ENCODE measurements around the gene UBE4A.

Gene UBE4A

GRCh38 chr11:118321386-118322082 lies 37.9 kb upstream of the UBE4A start:
- no peak for FAIRE-seq
- TF ChIP-seq POLR2AphosphoS5 (IDR thresholded peaks at IDR 0.05; ENCODE audit: low read depth, low read length) (no peak), POLR2A (IDR thresholded peaks at IDR 0.05; ENCODE audit: low read depth, low read length) (no peak), TAF1 (IDR thresholded peaks at IDR 0.05; ENCODE audit: borderline replicate concordance, low read depth, low read length) (no peak)
- DNase-seq (ENCODE audit: insufficient read length): no peak

- no peak for DNase-seq (ENCODE audit: insufficient read length)
- no peak for FAIRE-seq
- TF ChIP-seq POLR2AphosphoS5 (IDR thresholded peaks at IDR 0.05; ENCODE audit: low read depth, low read length) (no peak), POLR2A (IDR thresholded peaks at IDR 0.05; ENCODE audit: low read depth, low read length) (no peak), TAF1 (IDR thresholded peaks at IDR 0.05; ENCODE audit: borderline replicate concordance, low read depth, low read length) (no peak)
Observed at GRCh38 chr11:118322721-118323120, 36.7 kb upstream of the UBE4A start.

- no peak for FAIRE-seq
- TF ChIP-seq TAF1 (IDR thresholded peaks at IDR 0.05; ENCODE audit: borderline replicate concordance, low read depth, low read length) (no peak), POLR2A (IDR thresholded peaks at IDR 0.05; ENCODE audit: low read depth, low read length) (no peak), POLR2AphosphoS5 (IDR thresholded peaks at IDR 0.05; ENCODE audit: low read depth, low read length) (no peak)
- DNase-seq (ENCODE audit: insufficient read length): no peak
Observed at GRCh38 chr11:118325283-118325682, 34.1 kb upstream of the UBE4A start.

GRCh38 chr11:118328745-118329144 lies 30.7 kb upstream of the UBE4A start:
- DNase-seq (ENCODE audit: insufficient read length) (no peak), FAIRE-seq (no peak)
- TF ChIP-seq POLR2A (IDR thresholded peaks at IDR 0.05; ENCODE audit: low read depth, low read length) (no peak), POLR2AphosphoS5 (IDR thresholded peaks at IDR 0.05; ENCODE audit: low read depth, low read length) (no peak), TAF1 (IDR thresholded peaks at IDR 0.05; ENCODE audit: borderline replicate concordance, low read depth, low read length) (no peak)

- FAIRE-seq: no peak
- no peak for DNase-seq (ENCODE audit: insufficient read length)
- TF ChIP-seq TAF1 (IDR thresholded peaks at IDR 0.05; ENCODE audit: borderline replicate concordance, low read depth, low read length) (no peak), POLR2A (IDR thresholded peaks at IDR 0.05; ENCODE audit: low read depth, low read length) (no peak), POLR2AphosphoS5 (IDR thresholded peaks at IDR 0.05; ENCODE audit: low read depth, low read length) (no peak)
Observed at GRCh38 chr11:118334745-118335144, 24.7 kb upstream of the UBE4A start.

GRCh38 chr11:118338637-118339061 lies 20.8 kb upstream of the UBE4A start:
- TF ChIP-seq TAF1 (IDR thresholded peaks at IDR 0.05; ENCODE audit: borderline replicate concordance, low read depth, low read length) (no peak), POLR2A (IDR thresholded peaks at IDR 0.05; ENCODE audit: low read depth, low read length) (no peak), POLR2AphosphoS5 (IDR thresholded peaks at IDR 0.05; ENCODE audit: low read depth, low read length) (no peak)
- peak; percentile 26 for DNase-seq (ENCODE audit: insufficient read length)
- no peak for FAIRE-seq

GRCh38 chr11:118339281-118339961 lies 20.0 kb upstream of the UBE4A start:
- no peak for TF ChIP-seq POLR2A (IDR thresholded peaks at IDR 0.05; ENCODE audit: low read depth, low read length)
- no peak for TF ChIP-seq TAF1 (IDR thresholded peaks at IDR 0.05; ENCODE audit: borderline replicate concordance, low read depth, low read length)
- TF ChIP-seq POLR2AphosphoS5 (IDR thresholded peaks at IDR 0.05; ENCODE audit: low read depth, low read length): no peak
- DNase-seq (ENCODE audit: insufficient read length) (no peak), FAIRE-seq (no peak)

GRCh38 chr11:118340449-118340848 lies 19.0 kb upstream of the UBE4A start:
- TF ChIP-seq POLR2AphosphoS5 (IDR thresholded peaks at IDR 0.05; ENCODE audit: low read depth, low read length) (no peak), TAF1 (IDR thresholded peaks at IDR 0.05; ENCODE audit: borderline replicate concordance, low read depth, low read length) (no peak), POLR2A (IDR thresholded peaks at IDR 0.05; ENCODE audit: low read depth, low read length) (no peak)
- no peak for DNase-seq (ENCODE audit: insufficient read length)
- FAIRE-seq: no peak

- TF ChIP-seq TAF1 (IDR thresholded peaks at IDR 0.05; ENCODE audit: borderline replicate concordance, low read depth, low read length): no peak
- no peak for TF ChIP-seq POLR2AphosphoS5 (IDR thresholded peaks at IDR 0.05; ENCODE audit: low read depth, low read length)
- TF ChIP-seq POLR2A (IDR thresholded peaks at IDR 0.05; ENCODE audit: low read depth, low read length): no peak
- FAIRE-seq (no peak), DNase-seq (ENCODE audit: insufficient read length) (no peak)
Observed at GRCh38 chr11:118341261-118341660, 18.1 kb upstream of the UBE4A start.

- DNase-seq (ENCODE audit: insufficient read length) (no peak), FAIRE-seq (no peak)
- no peak for TF ChIP-seq POLR2AphosphoS5 (IDR thresholded peaks at IDR 0.05; ENCODE audit: low read depth, low read length)
- TF ChIP-seq POLR2A (IDR thresholded peaks at IDR 0.05; ENCODE audit: low read depth, low read length): no peak
- TF ChIP-seq TAF1 (IDR thresholded peaks at IDR 0.05; ENCODE audit: borderline replicate concordance, low read depth, low read length): no peak
Observed at GRCh38 chr11:118341815-118342489, 17.4 kb upstream of the UBE4A start.

- FAIRE-seq (no peak), DNase-seq (ENCODE audit: insufficient read length) (no peak)
- no peak for TF ChIP-seq POLR2AphosphoS5 (IDR thresholded peaks at IDR 0.05; ENCODE audit: low read depth, low read length)
- TF ChIP-seq TAF1 (IDR thresholded peaks at IDR 0.05; ENCODE audit: borderline replicate concordance, low read depth, low read length): no peak
- TF ChIP-seq POLR2A (IDR thresholded peaks at IDR 0.05; ENCODE audit: low read depth, low read length): no peak
Observed at GRCh38 chr11:118342503-118343161, 16.8 kb upstream of the UBE4A start, which contains the start of gene CD3D. TSS of gene CD3D (minus strand) at chr11:118342705. CDS start at chr11:118342607, 98 bp downstream.
